Measurements from ENCODE around the gene PCAT6.

The PCAT6 gene

DNA sequence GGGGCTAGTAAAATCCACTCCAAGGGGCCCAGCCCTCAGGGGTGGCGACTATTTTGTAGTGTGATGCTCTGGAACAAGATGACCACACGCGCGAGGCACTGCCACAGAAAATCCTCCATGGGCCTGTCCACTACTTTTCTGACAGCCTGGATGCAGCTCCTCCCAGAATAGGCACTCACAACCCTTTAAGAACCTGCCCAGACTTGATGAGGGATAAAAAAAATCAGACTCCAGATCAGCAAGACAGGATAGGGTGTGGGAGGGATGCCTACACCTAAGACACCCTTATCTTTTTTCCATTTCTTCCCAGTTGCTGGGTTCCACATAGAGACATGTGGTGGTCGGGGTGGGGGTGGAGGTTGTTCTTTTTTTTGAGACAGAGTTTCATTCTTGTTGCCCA, 33.5 kb downstream of the PCAT6 start:
- no peak for FAIRE-seq
- no peak for DNase-seq (ENCODE audit: insufficient read length, low spot score)

DNA sequence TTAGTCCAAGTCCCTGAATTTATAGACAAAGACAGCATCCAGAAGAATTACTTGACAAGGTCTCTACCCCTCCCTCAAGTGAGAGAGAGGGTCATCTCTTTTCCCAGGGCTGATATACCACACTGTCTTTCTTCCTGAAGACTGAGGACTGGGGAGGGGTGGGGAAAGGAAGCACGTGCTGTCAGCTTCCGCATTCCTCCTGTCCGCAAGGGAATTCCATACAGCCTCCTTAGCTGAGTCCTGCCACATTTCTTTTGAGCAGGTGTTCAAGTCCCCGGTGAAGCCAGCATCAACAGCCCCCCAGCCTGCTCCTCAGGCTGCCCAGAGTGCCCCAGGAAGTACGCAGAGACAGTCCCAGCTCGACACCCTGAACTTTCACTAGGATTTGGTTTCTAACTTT, 34.2 kb downstream of the PCAT6 start:
- no peak for DNase-seq (ENCODE audit: insufficient read length, low spot score)
- FAIRE-seq = no peak

DNA sequence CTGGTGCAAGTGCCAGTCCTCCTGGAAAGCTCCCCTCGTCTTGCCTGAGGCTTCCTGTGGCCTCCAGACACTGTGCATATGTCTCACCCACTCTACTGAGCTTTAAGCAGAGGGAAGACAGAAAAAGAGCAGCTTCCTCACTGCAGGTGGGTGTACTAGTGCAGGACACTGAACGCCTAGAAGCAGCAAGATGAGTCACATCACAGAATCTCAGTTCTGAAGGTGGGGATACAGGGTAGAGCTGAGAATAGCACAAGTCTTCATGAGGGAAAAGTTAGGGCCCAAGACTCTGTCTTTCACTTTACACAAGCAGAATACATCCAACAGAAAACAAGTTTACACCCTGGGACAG, 37.4 kb downstream of the PCAT6 start:
- FAIRE-seq = no peak
- DNase-seq (ENCODE audit: insufficient read length, low spot score) = no peak

DNA sequence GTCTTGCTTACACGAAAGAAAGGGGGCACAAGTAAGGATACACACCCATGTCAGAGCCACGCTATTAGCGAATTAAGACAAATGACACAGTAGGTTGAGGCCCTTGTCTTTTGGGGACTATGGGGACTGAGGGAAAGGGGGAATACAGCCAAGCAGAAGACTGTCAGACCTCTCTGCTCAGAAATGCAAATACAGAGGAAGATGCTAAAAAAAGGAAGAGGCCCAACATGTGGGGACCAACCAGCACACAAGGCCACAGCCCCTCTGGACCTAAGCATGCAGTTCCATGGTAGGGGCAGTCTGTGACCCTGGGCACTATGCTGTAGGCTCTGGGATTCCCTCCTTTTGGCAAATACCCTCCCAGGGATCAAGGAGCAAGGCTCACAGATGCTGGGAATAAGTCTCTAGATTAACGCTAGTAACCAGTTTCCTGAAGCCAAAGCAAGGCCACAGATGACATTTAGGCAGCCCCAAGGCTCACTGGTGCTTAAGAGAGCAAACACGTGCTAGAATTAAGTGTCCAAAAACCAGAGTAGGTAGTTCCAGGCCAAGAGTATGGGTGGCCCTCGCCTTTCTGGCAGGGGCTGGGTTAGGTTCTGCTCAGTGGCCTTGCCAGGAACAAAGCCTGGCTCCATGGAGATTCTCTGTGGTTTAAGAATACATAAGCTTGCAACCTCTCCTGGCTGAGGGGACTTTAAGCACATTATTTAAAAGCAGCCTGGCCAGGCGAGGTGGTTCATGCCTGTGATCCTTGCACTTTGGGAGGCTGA, 40.0 kb downstream of the PCAT6 start:
- no peak for FAIRE-seq
- DNase-seq (ENCODE audit: insufficient read length, low spot score) = no peak

DNA sequence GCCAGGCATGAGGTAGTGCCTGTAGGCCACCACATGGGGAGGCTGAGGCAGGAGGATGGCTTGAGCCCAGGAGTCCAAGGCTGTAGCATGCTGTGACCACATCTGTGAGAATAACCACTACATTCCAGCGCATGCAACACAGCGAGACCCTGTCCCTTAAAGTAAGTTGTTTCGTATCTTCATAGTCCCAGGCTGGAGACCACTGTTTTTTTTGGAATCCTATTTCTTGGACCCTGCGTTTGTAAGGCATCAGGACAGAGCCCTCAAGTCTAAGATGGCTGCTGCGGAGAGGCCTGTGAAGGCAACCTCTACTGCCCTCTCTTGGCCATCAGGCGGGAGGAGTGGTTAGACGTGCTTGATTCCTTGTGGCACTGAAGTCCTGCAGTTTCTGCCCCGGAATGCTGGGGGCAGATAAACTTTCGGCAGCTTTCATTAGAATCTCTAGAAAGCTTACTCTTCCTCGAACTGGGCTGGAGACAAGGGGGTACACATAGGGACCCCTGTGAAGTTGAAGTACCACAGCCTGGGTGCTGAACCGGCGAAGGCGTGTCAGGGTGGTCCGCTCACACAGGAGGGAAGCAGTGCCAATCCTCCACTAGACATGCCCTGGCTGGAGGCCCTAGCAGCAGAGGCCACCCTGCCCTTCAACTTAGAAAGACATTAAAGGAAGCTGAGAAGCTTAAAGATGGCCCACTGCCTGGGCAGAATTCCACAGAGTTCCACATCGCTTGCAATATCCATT, 41.6 kb downstream of the PCAT6 start:
- FAIRE-seq (no peak), DNase-seq (ENCODE audit: insufficient read length, low spot score) (no peak)

DNA sequence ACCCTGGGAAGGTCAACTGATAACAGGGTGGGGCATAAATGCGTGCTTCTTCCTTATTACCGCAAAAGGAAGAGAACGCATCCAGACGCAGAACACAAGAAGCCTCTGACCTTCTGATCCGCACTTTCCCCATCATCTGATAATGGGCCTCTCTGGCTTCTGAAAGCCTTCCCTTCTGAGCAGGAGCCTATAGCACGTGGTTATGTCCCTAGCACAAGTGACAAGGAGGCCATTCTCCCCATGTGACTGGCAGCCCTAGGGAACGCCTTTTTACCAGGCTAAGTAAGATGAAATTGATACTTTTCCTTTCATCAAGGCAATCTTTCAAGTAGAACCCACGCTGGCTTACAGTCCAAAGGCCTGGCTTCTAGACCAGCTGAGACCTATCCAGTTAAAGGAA, 44.0 kb downstream of the PCAT6 start:
- DNase-seq (ENCODE audit: insufficient read length, low spot score) = no peak
- FAIRE-seq = no peak

DNA sequence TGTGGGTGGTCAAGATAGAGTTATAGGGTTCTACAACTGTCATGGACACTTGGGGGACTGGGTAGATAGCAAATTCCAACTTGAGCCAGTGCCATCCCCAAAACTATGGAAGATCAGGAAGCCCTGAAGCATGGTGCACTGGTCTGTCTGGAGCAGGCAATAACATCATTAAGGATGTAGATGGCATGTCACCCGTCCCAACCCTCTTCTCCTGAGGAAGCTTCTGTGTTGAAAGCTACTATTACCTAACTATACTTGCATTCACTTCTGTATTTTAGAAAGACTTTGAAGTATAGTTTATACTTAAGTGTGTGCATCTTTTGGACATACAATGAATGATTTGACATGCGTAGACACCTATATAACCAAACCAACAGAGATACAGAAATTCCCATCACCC, 45.3 kb downstream of the PCAT6 start:
- FAIRE-seq = no peak
- DNase-seq (ENCODE audit: insufficient read length, low spot score) = no peak

DNA sequence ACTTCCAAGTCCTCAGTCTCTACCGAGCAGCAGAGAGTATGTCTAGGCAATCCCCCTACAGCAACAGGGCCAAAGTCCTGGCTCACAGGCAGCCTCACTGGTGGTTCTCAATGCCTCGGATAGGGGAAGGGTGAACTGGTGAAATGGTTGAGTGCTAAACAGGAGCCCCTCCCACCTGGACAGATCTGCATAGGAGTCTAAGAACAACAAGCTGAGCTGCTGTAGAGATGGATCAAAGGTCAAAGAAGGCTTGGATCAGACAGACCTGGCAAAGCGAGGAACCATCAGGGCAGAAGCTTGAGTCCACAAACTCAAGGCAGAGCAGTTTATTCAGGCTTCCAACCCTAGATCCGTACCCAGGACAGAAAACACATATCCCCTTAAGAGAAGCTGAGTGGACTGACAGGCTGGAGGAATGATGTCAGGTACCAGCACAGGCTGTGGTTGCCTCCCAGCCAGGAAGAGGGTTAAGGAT, 46.4 kb downstream of the PCAT6 start:
- DNase-seq (ENCODE audit: insufficient read length, low spot score) = no peak
- no peak for FAIRE-seq

DNA sequence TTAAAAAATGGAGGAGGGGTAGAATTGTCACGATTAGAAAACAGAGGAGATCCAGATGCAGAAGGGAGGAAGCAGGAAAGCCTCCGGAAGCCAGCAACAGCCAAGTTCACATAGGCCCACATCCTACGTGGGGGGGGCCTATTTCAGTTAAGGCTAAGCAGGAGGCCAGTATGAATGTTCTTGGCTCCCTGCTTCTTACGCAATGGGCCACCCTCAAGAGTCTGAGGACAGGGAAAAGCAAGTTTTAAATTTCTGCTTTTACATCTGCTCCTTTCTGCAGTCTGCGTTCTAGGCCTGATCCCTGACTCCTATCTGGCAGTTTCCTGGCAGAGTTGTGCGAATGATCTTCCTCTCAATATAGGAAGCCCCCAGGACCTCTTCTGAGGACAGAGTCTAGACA, 47.6 kb downstream of the PCAT6 start:
- DNase-seq (ENCODE audit: insufficient read length, low spot score) (no peak), FAIRE-seq (no peak)

DNA sequence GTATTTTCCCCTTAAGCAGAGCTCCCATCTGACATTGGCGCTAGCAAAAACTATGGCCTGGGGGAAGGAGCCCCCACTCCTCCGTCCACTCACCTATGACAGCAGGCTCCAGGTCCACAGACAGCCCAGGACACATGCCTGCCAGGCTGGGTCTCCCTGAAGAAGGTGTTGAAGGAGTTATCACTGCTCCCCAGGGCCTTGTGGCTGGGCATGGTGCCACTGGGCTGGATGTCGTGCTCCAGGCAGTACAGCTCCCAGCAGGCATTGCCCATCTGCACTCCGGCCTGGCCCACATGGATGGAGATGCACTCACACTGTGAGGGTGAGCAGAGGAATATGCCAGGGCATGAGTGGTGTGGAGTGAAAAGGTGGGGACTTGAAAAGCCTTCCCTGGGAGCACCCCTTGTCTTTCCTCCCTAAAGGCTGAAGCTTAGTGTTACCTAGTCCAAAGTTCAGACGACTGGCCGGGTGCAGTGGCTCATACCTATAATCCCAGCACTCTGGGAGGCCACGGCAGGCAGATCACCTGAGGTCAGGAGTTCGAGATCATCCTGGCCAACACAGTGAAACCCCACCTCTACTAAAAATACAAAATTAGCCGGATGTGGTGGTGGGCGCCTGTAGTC, 48.1 kb downstream of the PCAT6 start:
- DNase-seq (ENCODE audit: insufficient read length, low spot score) (no peak), FAIRE-seq (no peak)

DNA sequence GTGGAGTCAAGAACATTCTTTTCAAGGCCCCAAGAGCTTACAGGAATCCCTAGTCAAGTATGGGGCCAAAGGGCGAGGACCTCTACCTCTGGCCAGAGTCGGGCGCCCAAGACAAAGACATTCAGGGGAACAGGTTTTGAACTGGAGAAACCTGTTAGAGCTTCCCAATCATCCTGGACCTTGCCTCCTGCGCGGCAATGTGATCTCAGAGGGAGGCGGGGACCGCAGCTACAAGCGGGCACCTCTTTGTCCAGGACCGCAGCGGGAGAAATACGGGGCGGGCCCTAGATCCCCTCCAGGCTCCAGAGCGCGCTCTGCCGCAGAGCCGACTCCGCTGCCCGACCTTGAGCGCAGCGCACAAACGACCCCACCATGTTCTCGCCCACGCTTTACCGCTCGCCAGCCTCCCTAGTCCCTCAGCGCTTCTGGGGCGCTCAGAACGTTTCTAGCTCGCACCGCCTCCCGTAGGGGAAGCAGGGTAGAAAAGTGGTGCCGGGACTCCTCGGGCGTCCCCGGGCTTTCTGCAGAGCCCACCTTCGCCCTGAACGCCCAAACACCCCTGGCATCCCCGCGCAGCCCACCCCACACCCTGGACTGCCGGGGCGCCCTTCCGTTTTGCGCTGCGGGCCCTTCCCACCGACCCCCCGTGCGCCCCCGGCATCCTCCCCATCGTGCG, 50.1 kb downstream of the PCAT6 start:
- FAIRE-seq (no peak), DNase-seq (ENCODE audit: insufficient read length, low spot score) (no peak)
